Raji (cell line): Measurements from ENCODE around the gene TMX4.

Source experiments
- POLR2A ChIP-seq: IDR thresholded peaks from 2 replicates; pipeline ENCODE4 v1.6.1; 2011; ENCODE audit warnings: low read depth, low read length, control low read depth; ENCODE audit not compliant: insufficient read depth

TMX4 gene, protein sequence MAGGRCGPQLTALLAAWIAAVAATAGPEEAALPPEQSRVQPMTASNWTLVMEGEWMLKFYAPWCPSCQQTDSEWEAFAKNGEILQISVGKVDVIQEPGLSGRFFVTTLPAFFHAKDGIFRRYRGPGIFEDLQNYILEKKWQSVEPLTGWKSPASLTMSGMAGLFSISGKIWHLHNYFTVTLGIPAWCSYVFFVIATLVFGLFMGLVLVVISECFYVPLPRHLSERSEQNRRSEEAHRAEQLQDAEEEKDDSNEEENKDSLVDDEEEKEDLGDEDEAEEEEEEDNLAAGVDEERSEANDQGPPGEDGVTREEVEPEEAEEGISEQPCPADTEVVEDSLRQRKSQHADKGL

DNA sequence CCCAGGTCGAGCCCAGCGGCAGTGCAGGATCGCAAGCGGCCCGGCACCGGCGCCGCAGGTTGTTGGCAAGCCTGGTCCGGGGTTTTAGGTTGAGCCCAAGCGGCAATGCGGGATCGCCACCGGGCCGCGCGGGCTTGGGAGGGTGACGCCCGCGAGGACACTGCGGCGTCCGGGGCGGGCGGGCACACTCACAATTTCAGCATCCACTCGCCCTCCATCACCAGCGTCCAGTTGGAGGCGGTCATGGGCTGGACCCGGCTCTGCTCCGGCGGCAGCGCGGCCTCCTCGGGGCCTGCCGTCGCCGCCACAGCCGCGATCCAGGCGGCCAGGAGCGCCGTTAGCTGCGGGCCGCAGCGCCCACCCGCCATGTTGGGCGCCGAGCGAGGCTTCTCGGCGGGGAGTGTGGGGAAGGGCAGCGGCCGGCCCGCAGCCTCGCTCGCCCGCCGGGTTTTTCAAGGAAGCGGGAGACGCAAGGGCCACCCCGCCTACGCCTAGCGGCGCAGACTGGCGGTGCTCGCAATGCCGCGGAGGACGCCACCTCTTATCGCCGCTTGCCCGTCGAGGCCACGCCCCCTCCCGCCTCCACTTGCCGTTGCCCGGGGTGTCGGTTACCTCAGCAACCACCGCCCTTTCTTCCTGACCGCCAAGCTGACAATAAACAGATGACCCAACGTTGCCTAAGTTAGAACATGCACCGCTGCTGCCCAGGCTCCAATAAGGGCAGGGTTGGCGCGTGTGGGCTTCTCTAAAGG lies at the start of gene TMX4:
Gene TMX4, minus strand, starts transcription at position 516 of the 752 bp plus-strand sequence. Its CDS starts 148 bp downstream, at position 368.
- peak; percentile 96 for TF ChIP-seq POLR2A

DNA sequence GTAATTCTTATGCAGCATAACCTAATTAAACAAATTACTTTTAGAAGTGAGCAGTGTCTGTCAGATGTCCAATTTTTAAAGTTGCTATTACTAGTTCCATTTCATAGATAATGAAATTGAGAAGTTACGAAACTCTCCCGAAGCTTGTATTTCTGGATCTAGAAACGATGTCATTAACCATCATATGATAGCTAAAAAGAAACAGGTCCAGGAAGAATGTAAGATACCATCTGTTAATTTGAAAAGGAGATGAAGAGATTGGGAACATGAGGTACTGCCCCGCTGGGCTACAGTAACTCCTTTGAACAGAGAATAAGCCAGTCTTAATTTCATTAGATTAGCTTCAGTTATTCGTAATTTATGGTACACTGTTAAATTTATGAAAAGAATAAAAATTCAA lies 47.5 kb upstream of the TMX4 start:
- no peak for TF ChIP-seq POLR2A

- no peak for TF ChIP-seq POLR2A
These were observed 47.1 kb upstream of the TMX4 start for GRCh38 chr20:8066662-8067061.

DNA sequence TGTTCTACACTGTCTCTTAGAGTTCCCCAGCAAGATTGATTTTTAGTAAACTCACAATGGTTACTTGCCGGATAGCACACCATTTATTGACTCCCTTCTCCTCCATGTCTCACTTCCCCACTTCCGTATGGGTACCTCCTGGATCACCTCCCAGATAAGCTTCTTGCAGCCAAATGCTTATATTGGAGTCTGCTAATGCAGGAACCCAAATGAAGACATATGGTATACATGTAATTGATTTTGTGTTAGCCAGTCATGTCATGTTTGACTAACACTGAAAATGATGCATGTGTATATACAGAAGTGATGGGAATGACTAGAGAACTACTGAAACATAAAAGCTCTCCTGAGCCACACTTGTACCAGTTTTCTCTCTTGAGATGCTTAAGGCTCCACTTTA lies 46.1 kb upstream of the TMX4 start:
- no peak for TF ChIP-seq POLR2A

DNA sequence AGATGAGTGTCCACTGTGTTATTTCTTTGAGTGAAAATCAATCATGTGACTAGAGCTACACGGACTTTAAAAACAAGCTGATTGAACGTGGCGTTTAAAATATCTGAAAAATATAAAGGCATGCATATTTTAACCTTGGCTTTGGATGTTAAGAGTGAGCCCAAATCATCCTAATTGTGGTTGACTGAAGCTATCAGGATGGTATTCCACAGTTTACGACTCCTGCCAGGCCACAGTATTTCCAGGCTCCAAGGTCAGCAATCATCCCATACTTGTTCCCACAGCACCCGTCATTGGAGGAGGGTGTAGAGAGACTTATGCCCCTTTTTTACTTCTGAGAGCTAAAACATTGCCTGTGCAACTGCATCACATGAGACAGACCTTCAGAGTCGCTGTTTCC lies 43.2 kb upstream of the TMX4 start:
- no peak for TF ChIP-seq POLR2A

DNA sequence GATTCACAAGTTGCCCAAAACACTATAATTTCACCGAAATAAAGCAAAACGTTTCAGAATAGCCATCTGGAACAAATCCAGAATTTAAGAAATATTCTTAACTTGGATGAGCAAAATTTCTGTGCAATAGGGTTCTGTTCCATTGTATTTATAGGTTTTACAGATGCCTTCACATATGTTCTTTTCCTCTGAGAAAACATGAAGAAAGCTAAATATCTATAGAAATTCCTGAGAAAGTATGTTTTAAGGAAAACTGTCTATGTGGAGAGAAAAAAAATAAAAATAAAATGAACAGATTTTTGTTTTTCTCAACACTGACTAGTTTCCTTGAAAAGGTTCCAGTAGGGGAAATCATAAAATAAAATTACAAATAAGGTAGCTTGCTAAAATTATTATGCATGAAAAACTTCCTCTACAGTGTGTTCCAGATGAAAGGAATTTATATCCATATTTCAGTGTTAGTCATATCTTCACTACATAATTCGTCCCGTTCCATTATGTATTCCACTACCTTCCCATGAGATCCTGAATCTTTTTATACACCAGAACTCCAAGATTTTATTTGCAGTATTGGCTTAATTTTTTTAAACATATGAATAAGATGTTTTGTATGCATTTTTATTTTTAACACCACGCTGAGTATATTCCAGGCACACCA lies 42.4 kb upstream of the TMX4 start:
- no peak for TF ChIP-seq POLR2A

GRCh38 chr20:8060977-8061376 lies 41.4 kb upstream of the TMX4 start:
- no peak for TF ChIP-seq POLR2A

DNA sequence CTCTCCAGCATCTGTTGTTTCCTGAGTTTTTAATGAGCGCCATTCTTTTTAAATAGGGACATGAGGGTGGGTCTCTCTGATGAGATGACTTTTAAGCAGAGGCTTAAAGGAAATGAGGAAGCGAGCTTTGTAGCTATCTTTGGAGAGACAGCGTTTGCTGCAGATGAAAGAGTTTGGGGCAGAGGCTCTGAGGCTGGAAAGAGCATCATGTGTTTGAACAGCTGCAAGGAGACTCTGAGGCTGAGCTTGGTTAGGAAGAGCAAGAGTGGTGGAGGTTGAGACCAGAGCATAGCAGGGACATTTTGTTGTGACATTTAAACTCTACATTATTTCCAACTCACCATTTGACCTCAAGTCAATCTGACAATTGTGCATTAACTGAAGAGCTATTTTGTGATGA lies 38.3 kb upstream of the TMX4 start:
- no peak for TF ChIP-seq POLR2A

DNA sequence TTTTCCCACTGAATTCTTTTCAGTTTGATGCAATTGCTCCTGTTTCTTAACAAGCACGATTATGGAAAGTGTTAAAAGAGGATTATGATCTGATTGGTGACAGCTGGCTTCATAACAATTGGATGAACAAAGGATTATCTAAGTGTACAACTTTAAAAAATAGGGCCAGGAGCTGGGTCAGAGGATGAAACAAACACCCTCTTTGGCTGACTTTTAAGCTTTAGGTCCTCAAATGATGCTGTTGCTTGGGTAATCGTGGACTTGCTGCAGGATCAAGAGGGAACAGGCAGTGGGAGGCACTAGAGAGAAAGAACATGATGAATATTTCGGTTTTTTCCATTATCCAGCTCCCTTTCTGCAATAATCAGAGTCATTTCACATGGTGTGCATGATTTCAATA lies 35.5 kb upstream of the TMX4 start:
- no peak for TF ChIP-seq POLR2A

DNA sequence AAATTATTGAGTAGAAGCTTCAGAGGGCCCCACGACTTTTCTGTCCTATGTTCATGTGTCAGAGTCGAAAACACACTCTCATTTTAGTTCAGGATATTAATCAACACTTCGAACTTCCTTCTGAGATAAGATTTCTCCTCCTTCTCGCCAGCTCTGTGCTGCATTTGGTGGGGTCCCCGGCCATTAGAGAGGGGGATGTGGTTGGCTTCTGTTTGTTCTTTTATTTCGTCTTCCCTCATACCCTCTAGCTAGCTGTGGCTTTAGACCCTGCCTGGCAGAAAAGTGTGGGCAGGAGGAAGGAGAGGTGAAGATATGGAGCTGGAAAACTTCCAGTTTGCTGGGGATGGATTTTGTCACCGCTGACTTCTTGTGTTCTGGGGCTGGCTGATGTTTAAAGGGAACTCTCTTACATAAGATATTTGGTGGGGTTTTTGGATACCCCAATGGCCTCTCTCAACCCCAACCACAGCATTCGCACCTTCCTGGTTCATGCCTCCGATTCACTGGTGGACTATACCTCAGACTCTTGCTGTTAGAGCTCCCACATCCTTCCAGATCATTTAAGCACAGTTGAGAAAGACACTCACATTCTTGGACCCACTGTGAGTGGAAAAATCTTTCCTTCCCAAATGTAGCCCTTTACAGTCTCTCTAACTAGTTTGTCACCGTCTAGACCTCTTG lies 30.7 kb upstream of the TMX4 start:
- TF ChIP-seq POLR2A, result no peak

GRCh38 chr20:8049310-8049709 lies 29.7 kb upstream of the TMX4 start:
- no peak for TF ChIP-seq POLR2A

- no peak for TF ChIP-seq POLR2A
These were observed 26.4 kb upstream of the TMX4 start for GRCh38 chr20:8045946-8046345.

- TF ChIP-seq POLR2A, result no peak
These were observed 24.2 kb upstream of the TMX4 start for GRCh38 chr20:8043687-8044282.

DNA sequence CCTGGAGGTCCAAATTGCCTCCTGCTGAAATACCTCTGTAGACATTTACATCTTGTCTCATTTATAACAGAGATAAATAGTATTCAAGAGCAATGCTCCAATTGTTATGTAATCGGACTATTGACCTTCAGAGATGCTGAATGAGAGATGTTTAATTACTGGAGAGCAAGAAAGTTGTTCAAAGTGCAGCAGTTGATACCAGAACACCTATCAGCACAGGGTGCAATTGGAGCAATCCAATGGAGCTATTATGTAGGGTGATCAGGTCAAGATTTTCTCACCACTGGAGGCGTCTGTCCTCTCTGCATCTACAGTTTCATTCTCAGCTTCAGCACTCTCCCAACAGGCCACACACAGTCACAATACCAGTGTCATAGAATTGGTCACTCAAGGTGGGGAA lies 19.5 kb upstream of the TMX4 start:
- no peak for TF ChIP-seq POLR2A

DNA sequence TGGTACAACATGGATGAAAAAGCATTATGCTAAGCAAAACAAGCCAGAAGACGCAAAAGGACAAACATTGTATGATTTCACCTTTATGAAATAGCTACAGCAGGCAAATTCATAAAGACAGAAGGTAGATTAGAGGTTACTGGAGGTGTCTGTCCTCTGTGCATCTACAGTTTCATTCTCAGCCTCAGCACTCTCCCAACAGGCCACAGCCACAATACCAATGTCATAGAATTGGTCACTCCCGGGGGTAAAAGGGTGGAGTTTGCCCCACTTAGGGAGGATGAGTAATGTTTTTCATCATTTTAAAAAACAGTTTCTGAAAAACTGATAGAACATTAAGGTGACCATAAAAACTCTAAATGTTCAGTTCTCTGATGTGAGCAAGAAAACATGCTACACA lies 17.2 kb upstream of the TMX4 start:
- no peak for TF ChIP-seq POLR2A
